ACHN (cell line): ENCODE data around the gene STAT6.
A peak's percentile ranks its signal among the peaks of the same experiment; 100 is the strongest.

Source experiments
- DNase-seq: peaks from one replicate; pipeline ENCODE4 v3.0.0-alpha.2; 2015
- in situ Hi-C: cut with HindIII; loops from 2 replicates; pipeline ENCODE4 v1.10.0; 2017; ENCODE audit warnings: low sequenced_read_pairs, low pct_ligation_motif_present, low pct_unique_long_range_greater_than_20kb

The STAT6 gene

GRCh38 chr12:57111031-57111734 lies at the start of gene STAT6:
STAT6 (minus strand) TSS chr12:57111362; CDS start chr12:57108278, 3,084 bp downstream.
- in situ Hi-C loops, result no loop called here
- peak; percentile 91 for DNase-seq

DNA sequence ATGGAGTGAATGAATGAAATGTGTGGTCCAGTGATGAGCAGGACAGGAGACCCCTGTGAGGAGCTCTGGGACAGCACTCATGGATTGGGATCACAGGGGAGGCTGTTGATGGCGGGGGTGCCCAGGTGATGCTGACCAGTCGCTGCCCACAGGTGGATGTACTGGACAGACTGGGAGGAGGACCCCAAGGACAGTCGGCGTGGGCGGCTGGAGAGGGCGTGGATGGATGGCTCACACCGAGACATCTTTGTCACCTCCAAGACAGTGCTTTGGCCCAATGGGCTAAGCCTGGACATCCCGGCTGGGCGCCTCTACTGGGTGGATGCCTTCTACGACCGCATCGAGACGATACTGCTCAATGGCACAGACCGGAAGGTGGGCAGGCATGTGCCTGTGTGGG lies 49.6 kb upstream of the STAT6 start:
- in situ Hi-C loops, result no loop called here
- DNase-seq, result no peak

DNA sequence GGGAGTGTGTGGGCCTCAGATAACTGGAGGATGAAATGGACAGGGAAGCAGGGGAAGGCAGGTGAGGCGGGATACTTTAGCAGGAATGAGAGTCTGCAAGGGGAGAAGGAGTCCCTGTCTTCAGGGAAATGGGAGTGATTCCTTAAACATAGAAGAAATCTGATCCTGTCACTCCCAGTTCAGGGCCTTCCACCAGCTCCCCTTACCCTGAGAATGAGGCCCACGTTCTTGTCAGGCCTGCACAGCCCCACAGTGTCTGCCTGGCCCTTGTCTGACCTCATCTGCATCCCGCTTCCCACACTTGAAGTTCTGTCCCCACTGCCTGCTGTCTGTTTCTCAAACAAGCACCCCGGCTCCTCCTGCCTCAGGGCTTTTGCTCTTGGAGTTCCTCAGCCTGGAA lies 48.9 kb upstream of the STAT6 start:
- in situ Hi-C loops, result no loop called here
- DNase-seq, result no peak

- no peak for DNase-seq
- in situ Hi-C loops, result no loop called here
Observed at GRCh38 chr12:57159311-57159710, 48.1 kb upstream of the STAT6 start.

GRCh38 chr12:57158665-57159064 lies 47.5 kb upstream of the STAT6 start:
- in situ Hi-C loops, result no loop called here
- no peak for DNase-seq

- no peak for DNase-seq
- in situ Hi-C loops, result no loop called here
Observed at GRCh38 chr12:57158186-57158585, 47.0 kb upstream of the STAT6 start.

GRCh38 chr12:57157588-57158173 lies 46.5 kb upstream of the STAT6 start:
- in situ Hi-C loops, result no loop called here
- no peak for DNase-seq

DNA sequence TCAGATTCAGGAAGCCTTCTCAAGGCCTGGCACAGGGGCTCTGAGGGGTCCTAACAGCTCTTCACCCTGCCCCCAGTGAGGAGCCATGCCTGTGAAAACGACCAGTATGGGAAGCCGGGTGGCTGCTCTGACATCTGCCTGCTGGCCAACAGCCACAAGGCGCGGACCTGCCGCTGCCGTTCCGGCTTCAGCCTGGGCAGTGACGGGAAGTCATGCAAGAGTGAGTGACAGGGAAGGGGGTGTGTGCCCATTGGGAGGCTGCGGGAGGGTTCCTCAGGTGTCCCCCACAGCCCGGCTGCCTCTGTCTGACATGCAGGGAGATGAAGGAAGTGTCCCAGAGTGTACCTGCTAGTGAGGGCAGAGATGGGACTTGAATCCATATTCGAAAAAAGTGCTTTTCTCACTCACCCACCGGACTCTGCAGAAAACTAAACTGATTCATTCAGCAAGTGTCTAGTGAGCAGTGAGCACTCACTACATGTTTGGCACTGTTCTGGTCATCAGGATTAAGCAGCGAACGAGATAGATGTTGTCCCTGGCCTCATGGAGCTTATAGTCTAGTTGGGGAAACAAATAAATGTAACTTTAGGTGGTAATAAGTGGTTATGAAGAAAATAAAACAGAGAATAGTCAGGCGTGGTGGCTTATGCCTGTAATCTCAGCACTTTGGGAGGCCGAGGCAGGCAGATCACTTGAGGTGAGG lies 45.7 kb upstream of the STAT6 start:
- in situ Hi-C loops, result no loop called here
- no peak for DNase-seq

DNA sequence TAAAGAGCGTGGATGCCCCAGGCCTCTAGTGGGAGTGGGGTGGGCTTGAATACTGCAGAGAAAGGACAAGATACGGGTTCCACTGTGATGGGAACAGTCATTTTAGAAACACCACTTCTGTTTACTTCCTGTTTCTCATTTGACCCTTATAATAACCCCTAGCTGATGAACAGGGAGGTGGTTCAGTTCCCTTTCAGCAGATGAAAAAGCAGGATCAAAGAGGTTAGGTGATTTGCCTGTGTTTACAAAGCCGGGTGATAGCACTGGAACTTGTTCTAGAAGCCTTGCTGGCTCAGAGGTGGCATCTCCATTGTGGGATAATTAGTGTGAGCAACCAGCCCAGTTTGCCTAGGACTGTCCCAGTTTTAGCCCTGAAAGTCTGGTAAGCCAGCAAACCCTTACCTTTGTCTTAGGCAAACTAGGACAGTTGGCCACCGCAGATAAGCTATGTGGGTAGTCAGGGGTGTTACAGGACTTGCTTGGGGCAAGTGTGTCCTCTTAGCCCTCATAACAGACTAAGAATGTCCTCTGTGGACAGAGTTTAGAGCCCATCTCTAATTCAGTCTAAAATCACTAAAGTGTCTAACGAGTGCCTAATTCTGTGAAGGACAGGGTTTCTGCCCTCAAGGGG lies 43.8 kb upstream of the STAT6 start:
- DNase-seq, result no peak
- in situ Hi-C loops, result no loop called here

DNA sequence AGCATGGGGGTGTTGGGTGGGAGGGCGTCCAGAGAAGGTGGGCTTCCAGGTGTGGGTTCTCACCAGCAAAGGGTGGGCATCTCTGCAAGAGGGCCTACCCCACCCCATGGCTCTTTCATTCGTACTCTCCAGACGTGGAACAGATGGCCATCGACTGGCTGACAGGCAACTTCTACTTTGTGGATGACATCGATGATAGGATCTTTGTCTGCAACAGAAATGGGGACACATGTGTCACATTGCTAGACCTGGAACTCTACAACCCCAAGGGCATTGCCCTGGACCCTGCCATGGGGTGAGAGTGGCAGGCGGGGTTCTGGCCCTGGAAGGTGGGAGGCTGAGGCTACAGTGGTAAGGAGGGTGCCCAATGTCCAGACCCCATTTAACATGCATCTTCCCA lies 42.9 kb upstream of the STAT6 start:
- in situ Hi-C loops, result no loop called here
- no peak for DNase-seq

- DNase-seq, result no peak
- in situ Hi-C loops, result no loop called here
Observed at GRCh38 chr12:57153415-57153997, 42.3 kb upstream of the STAT6 start.

GRCh38 chr12:57152639-57153038 lies 41.5 kb upstream of the STAT6 start:
- peak; percentile 25 for DNase-seq
- in situ Hi-C loops, result no loop called here

- in situ Hi-C loops, result no loop called here
- peak; percentile 35 for DNase-seq
Observed at GRCh38 chr12:57151741-57152630, 40.8 kb upstream of the STAT6 start.

DNA sequence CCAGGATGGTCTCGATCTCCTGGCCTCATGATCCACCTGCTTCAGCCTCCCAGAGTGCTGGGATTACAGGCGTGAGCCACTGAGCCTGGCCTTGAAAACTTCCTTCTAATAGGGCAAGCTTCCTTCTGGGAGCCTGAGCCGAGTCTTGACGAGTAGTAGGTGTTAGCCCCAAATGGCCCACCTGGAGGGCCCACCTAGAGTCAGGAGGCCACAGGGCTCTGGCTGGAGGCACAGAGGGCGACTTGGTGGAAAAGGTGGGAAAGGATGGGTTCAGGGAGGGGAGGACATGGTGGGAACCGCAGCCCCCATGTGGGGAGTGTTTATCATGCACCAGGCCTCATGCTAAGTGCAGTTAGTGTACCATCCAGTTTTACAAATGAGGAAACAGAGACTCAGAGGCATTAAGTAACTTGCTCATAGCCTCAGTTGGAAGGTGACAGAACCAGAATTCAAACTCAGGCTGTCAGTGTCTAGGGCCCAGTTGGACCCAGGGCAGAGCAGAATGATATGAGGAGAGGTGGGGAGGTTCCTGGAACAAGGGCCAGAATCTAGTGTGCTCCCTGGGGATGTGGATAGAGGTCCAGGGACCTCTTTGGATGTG lies 39.3 kb upstream of the STAT6 start:
- in situ Hi-C loops, result no loop called here
- DNase-seq, result no peak

- in situ Hi-C loops, result no loop called here
- DNase-seq, result no peak
Observed at GRCh38 chr12:57149245-57149900, 38.2 kb upstream of the STAT6 start.

DNA sequence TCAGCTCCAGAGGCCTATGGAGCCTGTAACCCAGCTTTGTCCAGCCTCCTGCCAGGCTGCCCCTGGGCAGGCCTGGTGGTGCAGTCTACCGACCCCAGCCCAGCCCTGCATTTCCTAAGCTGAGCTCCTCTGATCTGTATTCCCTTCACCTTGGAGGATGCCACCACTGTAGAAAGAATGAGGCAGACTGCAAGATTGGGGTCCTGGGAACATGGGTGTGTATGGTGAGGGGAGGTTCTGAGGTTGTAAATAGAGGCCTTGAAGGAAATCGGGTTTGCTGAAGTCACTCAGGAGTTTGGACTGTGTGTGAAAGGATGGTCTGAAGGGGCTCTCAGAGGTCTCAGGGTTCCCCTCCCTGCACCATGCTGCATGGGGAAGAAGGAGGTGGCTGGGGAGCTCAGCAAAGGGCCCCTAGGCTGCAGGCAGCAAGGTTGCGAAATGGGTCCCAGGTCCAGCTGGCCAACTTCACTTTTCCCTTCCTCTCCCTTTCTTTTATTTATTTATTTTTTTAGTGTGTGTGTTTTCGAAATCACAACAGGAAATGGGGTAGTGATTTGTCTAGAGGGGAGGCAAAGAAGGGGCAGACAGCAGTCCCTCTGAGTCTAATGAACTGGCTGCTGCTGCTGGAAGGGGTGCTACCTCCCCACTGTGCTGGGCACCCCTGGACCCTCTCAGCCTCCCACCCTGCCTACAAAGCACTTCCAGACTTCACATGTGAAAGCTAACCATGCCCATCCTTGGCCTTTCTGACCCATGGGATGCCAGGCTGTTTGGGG lies 37.5 kb upstream of the STAT6 start:
- no peak for DNase-seq

More for the DNA sequence above, 37.5 kb upstream of the STAT6 start:
- in situ Hi-C loops, result no loop called here
